Measurements from ENCODE around the gene COX6A2. TPM values are rescaled to one million over a fixed set of nuclear protein-coding genes. Genes with fewer than 3 reads are reported as not detected.

Gene COX6A2
- total RNA-seq, 8 experiments from 2014 or later: not detected

DNA sequence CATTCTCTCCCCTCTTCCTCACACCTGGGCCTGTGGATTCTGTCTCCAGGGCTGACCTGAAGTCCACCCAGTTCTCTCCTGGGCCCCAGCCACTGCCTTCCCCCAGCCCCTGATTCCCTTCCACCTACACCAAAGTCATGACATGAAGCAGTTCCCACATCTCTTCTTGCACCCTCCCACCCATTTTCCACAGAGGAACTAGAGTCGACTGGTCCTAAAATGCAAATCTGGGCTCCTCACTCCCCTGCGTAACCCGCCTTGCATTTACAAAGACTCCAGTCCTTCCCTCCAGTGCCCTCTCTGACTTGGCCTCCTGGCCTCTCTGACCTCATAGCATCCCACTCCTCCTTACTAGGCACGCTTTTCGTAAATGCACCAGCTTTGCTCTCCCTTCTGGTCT is 14.8 kb downstream of the COX6A2 start:
- WGBS, 10 experiments: 0 to 86% (median 70%) methylated on average over 2 to 5 of the region's 5 CpGs; no CpG with 5 or more reads in 3 of the 10 experiments
- H3K4me3 ChIP-seq: no peak overlapping the region
- ATAC-seq (replicated peaks in 6 of 8): no peak
- no peaks in the 10 kb centered on the region for H3K4me1 ChIP-seq (replicated peaks in 1 of 2)
- in situ Hi-C loops (cut with MboI; ENCODE audit: low pct_unique_long_range_greater_than_20kb in 2 of 9, low sequenced_read_pairs in 9 of 9, unreplicated experiment in 9 of 9): no loop called here
- no peak overlapping the region for H3K27ac ChIP-seq

DNA sequence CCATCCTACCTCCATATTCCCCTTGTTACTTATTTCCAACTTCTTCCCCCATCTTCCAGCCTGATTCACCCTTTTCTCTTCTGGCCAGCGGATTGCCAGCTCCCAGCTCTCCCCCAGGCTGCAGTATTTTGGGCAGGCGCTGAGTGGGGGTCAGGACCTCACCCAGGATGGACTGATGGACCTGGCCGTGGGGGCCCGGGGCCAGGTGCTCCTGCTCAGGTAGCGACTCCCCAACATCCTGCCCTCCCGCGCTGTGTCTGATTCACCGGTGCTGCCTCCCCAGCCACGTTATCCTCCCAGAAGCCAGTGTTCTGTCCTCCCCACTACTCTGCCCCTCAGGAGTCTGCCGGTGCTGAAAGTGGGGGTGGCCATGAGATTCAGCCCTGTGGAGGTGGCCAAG is 15.4 kb downstream of the COX6A2 start:
- WGBS, 10 experiments: 0 to 100% (median 60%) methylated on average over 1 to 5 of the region's 10 CpGs; no CpG with 5 or more reads in 2 of the 10 experiments
- ATAC-seq (replicated peaks in 6 of 8): no peak
- no peak overlapping the region for H3K27ac ChIP-seq

DNA sequence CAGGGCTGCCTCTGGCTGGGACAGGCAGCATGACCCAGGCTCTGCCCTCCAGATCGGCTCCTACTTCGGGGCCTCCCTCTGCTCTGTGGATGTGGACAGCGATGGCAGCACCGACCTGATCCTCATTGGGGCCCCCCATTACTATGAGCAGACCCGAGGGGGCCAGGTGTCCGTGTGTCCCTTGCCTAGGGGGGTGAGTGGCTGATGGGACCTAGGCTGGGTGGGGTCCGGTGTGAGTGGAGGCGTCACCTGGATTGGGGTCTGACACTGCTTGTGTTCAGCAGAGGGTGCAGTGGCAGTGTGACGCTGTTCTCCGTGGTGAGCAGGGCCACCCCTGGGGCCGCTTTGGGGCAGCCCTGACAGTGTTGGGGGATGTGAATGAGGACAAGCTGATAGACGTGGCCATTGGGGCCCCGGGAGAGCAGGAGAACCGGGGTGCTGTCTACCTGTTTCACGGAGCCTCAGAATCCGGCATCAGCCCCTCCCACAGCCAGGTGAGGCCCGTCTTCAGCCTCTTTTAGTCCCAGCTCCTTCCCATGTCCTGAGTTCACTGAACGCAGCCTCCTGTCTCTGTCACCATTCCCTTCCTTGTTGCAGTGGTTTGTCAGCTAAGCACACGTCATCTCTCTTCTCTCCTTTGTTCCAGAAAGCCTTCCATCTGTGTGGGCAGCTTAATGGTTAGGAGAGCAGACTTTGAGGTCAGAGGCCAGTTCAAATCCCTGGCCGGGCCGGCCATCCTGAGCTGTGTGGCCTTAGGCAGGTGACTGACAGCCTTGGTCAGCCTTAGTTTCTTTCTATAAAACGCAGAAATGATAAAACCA is 16.9 kb downstream of the COX6A2 start:
- Histone ChIP-seq H3K4me1 (replicated peaks in 1 of 2) (no peaks in the 10 kb centered on the region), H3K4me3 (no peak overlapping the region), H3K27ac (no peak overlapping the region)
- in situ Hi-C loops (cut with MboI; ENCODE audit: low pct_unique_long_range_greater_than_20kb in 2 of 9, low sequenced_read_pairs in 9 of 9, unreplicated experiment in 9 of 9): no loop called here
- WGBS, 10 experiments: 17 to 65% (median 40%) methylated on average over 1 to 5 of the region's 22 CpGs; no CpG with 5 or more reads in 1 of the 10 experiments
- ATAC-seq (replicated peaks in 6 of 8): peak in 3 of 8 experiments; percentile 35 to 75 (median 64)

More for the DNA sequence above, 15.4 kb downstream of the COX6A2 start:
- in situ Hi-C loops (cut with MboI; ENCODE audit: low pct_unique_long_range_greater_than_20kb in 2 of 9, low sequenced_read_pairs in 9 of 9, unreplicated experiment in 9 of 9): no loop called here
- H3K4me3 ChIP-seq: no peak overlapping the region
- H3K4me1 ChIP-seq (replicated peaks in 1 of 2): no peaks in the 10 kb centered on the region

DNA sequence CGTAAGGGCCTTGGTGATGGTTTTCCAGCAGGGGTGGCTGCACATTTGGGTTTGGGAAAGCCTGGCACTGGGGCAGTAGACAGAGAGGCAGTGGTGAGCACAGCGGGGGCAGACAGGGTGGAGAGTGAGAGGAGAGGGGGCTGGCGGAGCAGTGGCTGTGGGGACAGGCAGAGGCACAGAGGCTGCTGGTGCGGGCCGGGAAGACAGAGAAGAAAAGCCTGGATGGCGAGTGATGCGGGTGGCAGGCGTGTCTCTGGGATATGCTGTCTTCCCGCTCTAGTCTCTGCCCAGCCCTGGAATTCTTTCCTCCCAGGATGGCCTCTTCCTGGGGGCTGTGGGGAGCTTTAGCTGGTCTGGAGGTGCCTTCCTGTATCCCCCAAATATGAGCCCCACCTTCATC is 18.1 kb downstream of the COX6A2 start:
- in situ Hi-C loops (cut with MboI; ENCODE audit: low pct_unique_long_range_greater_than_20kb in 2 of 9, low sequenced_read_pairs in 9 of 9, unreplicated experiment in 9 of 9): no loop called here
- no peak for ATAC-seq (replicated peaks in 6 of 8)
- H3K27ac ChIP-seq: no peak overlapping the region
- H3K4me1 ChIP-seq (replicated peaks in 1 of 2): no peaks in the 10 kb centered on the region
- WGBS, 10 experiments: 38 to 90% (median 78%) methylated on average over 1 to 3 of the region's 9 CpGs; no CpG with 5 or more reads in 7 of the 10 experiments
- H3K4me3 ChIP-seq: no peak overlapping the region

DNA sequence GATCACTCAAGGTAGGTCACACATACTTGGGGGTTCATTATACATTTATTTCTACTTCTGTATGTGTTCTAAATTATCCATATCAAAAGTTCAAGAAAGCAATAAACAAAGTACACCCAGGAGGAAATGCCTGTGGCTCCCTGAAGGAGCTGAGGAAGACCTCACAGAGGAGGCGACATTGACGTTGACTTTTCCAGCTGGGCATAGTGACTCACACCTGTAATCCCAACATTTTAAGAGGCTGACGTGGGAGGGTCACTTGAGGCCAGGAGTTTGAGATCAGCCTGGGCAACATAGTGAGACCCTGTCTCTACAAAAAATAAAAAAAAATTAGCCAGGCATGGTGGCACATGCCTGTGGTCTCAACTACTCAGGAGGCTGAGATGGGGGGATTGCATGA is 18.7 kb downstream of the COX6A2 start:
- 20 to 83% (median 48%) methylated on average over 1 to 3 of the region's 3 CpGs; no CpG with 5 or more reads in 1 of the 10 experiments for WGBS, 10 experiments
- Histone ChIP-seq H3K4me1 (replicated peaks in 1 of 2) (no peaks in the 10 kb centered on the region), H3K4me3 (no peak overlapping the region), H3K27ac (no peak overlapping the region)
- no peak for ATAC-seq (replicated peaks in 6 of 8)
- in situ Hi-C loops (cut with MboI; ENCODE audit: low pct_unique_long_range_greater_than_20kb in 2 of 9, low sequenced_read_pairs in 9 of 9, unreplicated experiment in 9 of 9): no loop called here

DNA sequence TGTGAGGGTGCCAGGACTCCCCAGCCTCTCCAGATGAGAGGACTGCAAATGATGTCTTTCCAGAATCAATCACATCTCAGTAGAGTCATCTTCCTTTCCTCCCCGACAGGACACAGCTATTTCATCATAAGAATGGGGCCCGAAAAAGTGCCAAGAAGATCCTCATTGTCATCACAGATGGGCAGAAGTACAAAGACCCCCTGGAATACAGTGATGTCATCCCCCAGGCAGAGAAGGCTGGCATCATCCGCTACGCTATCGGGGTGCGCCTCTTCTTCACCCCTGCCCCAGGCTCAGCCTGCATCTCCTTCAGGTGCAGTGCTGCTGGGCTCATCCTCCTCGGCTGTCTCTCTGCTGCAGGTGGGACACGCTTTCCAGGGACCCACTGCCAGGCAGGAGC is 20.8 kb downstream of the COX6A2 start:
- 17 to 87% (median 67%) methylated on average over 1 to 5 of the region's 8 CpGs; no CpG with 5 or more reads in 7 of the 10 experiments for WGBS, 10 experiments
- ATAC-seq (replicated peaks in 6 of 8): no peak

DNA sequence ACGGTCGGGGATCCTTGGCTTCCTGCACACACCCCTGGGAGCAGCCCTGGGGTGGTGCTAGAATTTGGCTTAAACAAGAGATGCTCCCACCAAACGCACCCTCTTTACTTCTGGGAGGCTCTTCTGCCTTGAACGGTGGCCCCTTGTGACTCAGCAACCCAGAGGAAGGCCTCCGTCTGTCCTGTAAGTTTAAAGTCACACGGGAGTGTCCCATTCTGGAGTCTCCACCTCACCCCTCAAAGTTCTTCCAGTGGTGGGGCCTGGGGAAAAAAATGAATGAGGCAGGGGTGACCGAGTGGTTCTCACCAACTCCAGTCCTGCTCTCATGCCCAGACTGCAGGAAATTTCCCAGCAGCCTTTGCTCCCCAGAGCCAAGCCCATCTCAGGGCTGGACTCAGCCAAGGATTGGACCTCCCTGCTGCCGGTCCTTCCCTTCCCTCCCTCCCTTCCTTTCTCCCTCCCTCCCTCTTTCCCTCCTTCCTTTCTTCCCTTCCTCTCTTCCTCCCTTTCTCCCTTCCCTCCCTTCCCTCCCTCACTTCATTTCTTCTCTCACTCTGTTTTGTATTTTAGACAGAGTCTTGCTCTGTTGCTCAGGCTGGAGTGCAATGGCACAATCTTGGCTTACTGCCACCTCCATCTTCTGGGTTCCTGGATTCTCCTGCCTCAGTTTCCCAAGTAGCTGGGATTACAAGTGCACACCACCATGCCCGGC is 23.7 kb downstream of the COX6A2 start:
- H3K4me3 ChIP-seq: no peak overlapping the region
- in situ Hi-C loops (cut with MboI; ENCODE audit: low pct_unique_long_range_greater_than_20kb in 2 of 9, low sequenced_read_pairs in 9 of 9, unreplicated experiment in 9 of 9): no loop called here
- 33 to 88% (median 73%) methylated on average over 1 to 4 of the region's 9 CpGs; no CpG with 5 or more reads in 6 of the 10 experiments for WGBS, 10 experiments
- H3K27ac ChIP-seq: no peak overlapping the region
- no peaks in the 10 kb centered on the region for H3K4me1 ChIP-seq (replicated peaks in 1 of 2)
- ATAC-seq (replicated peaks in 6 of 8): peak in 3 of 8 experiments; percentile 28 to 97 (median 92)

More for the DNA sequence above, 20.8 kb downstream of the COX6A2 start:
- Histone ChIP-seq H3K27ac (no peak overlapping the region), H3K4me1 (replicated peaks in 1 of 2) (no peaks in the 10 kb centered on the region), H3K4me3 (no peak overlapping the region)
- in situ Hi-C loops (cut with MboI; ENCODE audit: low pct_unique_long_range_greater_than_20kb in 2 of 9, low sequenced_read_pairs in 9 of 9, unreplicated experiment in 9 of 9): no loop called here

DNA sequence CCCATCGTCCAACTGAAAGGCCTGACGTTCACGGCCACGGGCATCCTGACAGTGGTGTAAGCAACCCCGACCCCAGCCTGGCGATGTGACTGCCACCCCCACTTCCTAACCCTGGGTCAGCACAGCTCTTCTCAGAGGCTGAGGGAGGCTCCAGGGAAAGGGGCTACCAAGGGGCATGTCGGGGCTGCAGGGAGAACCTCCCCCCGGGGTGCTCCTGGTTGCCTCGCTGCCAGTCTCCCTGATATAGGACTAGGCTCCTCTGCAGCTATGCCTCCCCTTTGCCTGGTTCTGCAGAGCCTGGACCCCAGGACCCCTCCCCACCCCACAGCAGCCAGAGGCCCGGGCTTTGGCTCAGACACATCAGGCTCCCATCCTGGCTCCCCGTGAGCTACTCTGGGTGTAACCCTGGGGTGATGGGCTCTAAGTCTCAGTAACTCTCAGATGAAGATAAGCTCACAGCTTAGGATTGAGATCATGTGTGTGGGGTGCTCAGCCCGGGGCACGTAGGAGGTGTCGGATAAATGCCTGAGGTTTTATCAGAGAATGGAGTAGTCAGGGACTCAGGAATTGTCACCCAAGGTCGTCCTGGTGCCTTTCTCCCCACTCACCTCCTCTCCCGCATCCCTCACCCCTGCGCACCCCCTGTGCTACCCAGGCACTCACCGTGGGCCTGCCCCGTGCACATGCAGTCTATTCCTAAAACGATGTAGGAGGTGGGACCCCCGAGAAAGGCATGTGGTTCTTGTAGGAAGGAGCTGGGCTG is 24.4 kb downstream of the COX6A2 start:
- no peak overlapping the region for H3K4me3 ChIP-seq
- H3K4me1 ChIP-seq (replicated peaks in 1 of 2): no peaks in the 10 kb centered on the region
- in situ Hi-C loops (cut with MboI; ENCODE audit: low pct_unique_long_range_greater_than_20kb in 2 of 9, low sequenced_read_pairs in 9 of 9, unreplicated experiment in 9 of 9): no loop called here
- peak in 1 of 8 experiments; percentile 21 for ATAC-seq (replicated peaks in 6 of 8)
- H3K27ac ChIP-seq: no peak overlapping the region
- WGBS, 10 experiments: 0 to 80% (median 69%) methylated on average over 1 to 7 of the region's 21 CpGs; no CpG with 5 or more reads in 4 of the 10 experiments

DNA sequence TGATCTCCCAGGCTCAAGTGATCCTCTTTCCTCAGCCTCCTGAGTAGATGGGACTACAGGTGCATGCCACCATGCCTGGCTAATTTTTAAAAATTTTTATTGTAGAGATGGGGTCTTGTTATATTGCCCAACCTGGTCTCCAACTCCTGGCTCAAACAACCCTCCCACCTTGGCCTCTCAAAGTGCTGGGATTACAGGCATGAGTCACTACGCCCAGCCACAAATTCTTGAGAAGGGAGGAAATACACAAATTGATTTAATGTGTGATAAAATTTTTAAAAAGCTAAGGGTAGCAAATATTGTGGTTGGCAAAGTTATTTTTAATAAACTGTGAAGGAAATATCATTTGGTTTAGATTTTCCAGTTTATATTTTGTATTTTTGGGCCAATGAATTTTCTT is 25.5 kb downstream of the COX6A2 start:
- ATAC-seq (replicated peaks in 6 of 8): peak in 2 of 8 experiments; percentile 10 to 45
- Histone ChIP-seq H3K4me1 (replicated peaks in 1 of 2) (no peaks in the 10 kb centered on the region), H3K27ac (no peak overlapping the region), H3K4me3 (no peak overlapping the region)
- in situ Hi-C loops (cut with MboI; ENCODE audit: low pct_unique_long_range_greater_than_20kb in 2 of 9, low sequenced_read_pairs in 9 of 9, unreplicated experiment in 9 of 9): no loop called here
- WGBS, 10 experiments: 20 to 92% (median 80%) methylated on average over 1 of the region's 1 CpG; no CpG with 5 or more reads in 4 of the 10 experiments

DNA sequence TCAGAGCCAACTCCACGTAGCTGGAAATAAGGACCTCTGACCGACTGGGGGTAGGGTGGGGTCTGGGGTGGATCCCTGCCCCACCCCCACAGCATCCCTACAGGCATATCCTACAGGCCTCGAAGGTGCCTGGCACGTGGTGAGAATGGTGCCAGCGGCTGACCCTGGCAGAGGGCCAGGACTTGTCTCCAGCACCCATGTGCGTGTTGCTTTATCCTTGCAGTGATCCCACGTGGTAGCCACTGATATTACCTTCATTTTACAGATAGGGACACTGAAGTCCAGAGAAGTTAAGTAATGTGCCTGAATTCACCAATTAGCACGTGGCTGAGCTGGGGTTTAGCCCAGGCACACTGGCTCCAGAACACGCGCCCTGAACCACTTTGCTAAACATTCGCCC is 26.7 kb downstream of the COX6A2 start:
- Histone ChIP-seq H3K4me3 (no peak overlapping the region), H3K27ac (no peak overlapping the region), H3K4me1 (replicated peaks in 1 of 2) (no peaks in the 10 kb centered on the region)
- in situ Hi-C loops (cut with MboI; ENCODE audit: low pct_unique_long_range_greater_than_20kb in 2 of 9, low sequenced_read_pairs in 9 of 9, unreplicated experiment in 9 of 9): no loop called here
- no peak for ATAC-seq (replicated peaks in 6 of 8)
- WGBS, 10 experiments: 53 to 83% (median 66%) methylated on average over 1 to 4 of the region's 11 CpGs; no CpG with 5 or more reads in 5 of the 10 experiments

DNA sequence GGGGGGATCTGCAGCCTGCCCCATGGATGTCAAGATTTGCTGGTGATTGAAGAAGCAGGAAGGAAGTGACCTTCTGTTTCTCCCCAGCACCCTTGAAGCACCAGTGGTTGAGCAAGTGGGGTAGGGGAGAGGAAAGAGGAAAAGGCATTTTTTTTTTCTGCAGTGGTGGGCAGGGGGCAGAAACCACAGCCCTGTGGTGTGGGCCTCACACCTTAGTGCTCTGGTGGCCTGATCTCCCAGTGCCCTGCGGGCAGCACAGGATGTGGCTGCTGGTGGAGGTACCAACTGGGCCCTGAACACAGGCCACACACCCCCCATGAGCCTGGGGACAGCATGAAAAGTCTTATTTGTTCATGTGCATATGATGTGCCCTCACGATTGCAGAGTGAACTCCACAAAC is 28.0 kb downstream of the COX6A2 start:
- Histone ChIP-seq H3K4me1 (replicated peaks in 1 of 2) (no peaks in the 10 kb centered on the region), H3K4me3 (no peak overlapping the region), H3K27ac (no peak overlapping the region)
- in situ Hi-C loops (cut with MboI; ENCODE audit: low pct_unique_long_range_greater_than_20kb in 2 of 9, low sequenced_read_pairs in 9 of 9, unreplicated experiment in 9 of 9): no loop called here
- WGBS, 10 experiments: 7 to 60% (median 49%) methylated on average over 1 to 2 of the region's 2 CpGs; no CpG with 5 or more reads in 6 of the 10 experiments
- no peak for ATAC-seq (replicated peaks in 6 of 8)

DNA sequence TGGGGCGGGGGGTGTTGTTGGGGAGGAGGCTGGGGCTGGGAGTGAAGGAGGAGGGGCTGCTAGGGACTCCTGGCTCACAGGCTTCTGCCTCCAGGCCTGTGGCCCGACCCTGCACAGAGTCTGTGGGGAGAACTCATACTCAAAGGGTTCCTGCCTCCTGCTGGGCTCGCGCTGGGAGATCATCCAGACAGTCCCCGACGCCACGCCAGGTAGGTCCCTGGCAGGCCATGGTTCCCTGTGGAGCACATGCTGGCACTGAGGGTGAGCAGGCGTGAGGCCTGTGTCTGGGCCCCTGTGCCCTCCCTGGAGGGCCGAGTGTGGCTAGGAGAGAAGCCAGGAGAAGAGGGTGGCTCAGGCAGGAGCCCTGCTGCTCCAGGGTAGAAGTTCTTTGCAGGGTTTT is 30.5 kb downstream of the COX6A2 start:
- Histone ChIP-seq H3K27ac (no peak overlapping the region), H3K4me1 (replicated peaks in 1 of 2) (no peaks in the 10 kb centered on the region), H3K4me3 (no peak overlapping the region)
- 76 to 80% methylated on average over 3 to 5 of the region's 9 CpGs; no CpG with 5 or more reads in 8 of the 10 experiments for WGBS, 10 experiments
- ATAC-seq (replicated peaks in 6 of 8): peak in 1 of 8 experiments; percentile 47
- in situ Hi-C loops (cut with MboI; ENCODE audit: low pct_unique_long_range_greater_than_20kb in 2 of 9, low sequenced_read_pairs in 9 of 9, unreplicated experiment in 9 of 9): no loop called here
